Peyer's patch (tissue), 4 donors: Measurements from ENCODE around the gene SLC16A7.

ENCODE experiments used
- CTCF ChIP-seq, 6 experiments: fragments of 450-650 bp in 4 of 6; fragments of 200-600 bp in 2 of 6; sonication (generic) in 1 of 6; IDR thresholded peaks; one replicate each; pipeline ENCODE4 v1.5.1; 2017 to 2019; ENCODE audit warnings: antibody characterized with exemption in 6 of 6, mild to moderate bottlenecking in 3 of 6, moderate library complexity in 1 of 6
- POLR2A ChIP-seq, 2 donors: fragments of 450-650 bp; IDR thresholded peaks; one replicate each; pipeline ENCODE4 v1.5.1; 2017; ENCODE audit warnings: antibody characterized with exemption in 2 of 2, mild to moderate bottlenecking in 2 of 2, moderate library complexity in 2 of 2

GRCh38 chr12:59768031-59768430 lies 172.2 kb downstream of the SLC16A7 start:
- TF ChIP-seq CTCF (IDR thresholded peaks at IDR 0.05) (no peak), POLR2A (IDR thresholded peaks at IDR 0.05) (no peak)
